ENCODE results near the gene EMSY. TPM values are rescaled to one million over a fixed set of nuclear protein-coding genes. Genes with fewer than 3 reads are reported as not detected.

EMSY gene
- total RNA-seq, 1 donor from 2014 or later: 18.7 TPM

DNA sequence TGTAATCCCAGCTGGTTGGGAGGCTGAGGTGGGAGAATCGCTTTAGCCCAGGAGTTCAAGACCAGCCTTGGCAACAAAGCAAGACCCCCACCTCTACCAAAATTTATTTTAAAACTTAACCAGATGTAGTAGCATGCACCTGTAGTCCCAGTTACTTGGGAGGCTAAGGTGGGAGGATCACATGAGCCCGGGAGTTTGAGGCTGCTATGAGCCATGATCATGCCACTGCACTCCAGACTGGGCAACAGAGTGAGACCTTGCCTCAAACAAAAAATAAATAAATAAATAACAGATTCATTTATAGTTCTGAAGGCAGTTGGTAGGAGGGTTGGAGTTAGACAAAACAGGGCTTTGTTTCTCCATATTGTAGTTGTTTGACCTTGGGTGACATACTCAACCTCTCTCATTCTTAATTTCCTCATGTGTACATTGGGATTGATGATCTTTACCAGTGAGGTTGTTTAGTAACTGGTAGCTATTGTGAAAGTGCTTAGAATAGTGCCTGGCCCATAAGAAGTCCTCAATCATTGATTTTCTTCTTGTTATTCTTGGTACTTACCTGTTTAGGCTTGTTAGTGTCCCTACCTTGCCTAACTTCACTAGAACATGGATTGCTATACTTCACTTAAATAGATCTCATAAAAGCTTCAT lies 79.1 kb downstream of the EMSY start:
- no peak for TF ChIP-seq CTCF (IDR thresholded peaks at IDR 0.05; ENCODE audit: borderline replicate concordance)
- intact Hi-C loops (cut with micrococcal nuclease): no loop called here
- peaks cover 59% of the 10 kb centered on the region for H3K36me3 ChIP-seq
- no peaks in the 10 kb centered on the region for H3K9me3 ChIP-seq (replicated peaks)
- H3K4me3 ChIP-seq: no peak overlapping the region
- H3K27ac ChIP-seq (replicated peaks): no peak overlapping the region
- H3K27me3 ChIP-seq (ENCODE audit: low read depth): no peaks in the 10 kb centered on the region
- H3K4me1 ChIP-seq: peaks cover 10% of the 10 kb centered on the region
- DNase-seq: no peak

DNA sequence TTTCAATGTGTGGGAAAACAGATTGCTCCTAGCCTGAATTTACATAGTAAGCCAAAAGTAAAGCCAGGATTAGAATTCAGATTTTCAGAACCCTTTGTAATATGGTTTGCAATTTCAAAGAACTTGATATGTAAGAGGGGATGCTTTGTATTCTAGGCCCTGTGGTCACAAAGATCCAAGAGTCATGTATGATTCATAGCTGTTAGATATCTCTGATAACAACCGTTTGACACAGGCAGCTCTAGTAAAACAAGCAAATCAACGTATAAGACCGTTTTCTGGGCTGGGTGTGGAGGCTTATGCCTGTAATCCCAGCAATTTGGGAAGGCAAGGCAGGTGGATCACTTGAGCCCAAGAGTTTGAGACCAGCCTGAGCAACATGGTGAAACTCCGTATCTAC lies 79.6 kb downstream of the EMSY start:
- H3K36me3 ChIP-seq: peaks cover 59% of the 10 kb centered on the region
- no peak for DNase-seq
- intact Hi-C loops (cut with micrococcal nuclease): no loop called here

GRCh38 chr11:76524919-76525318 lies 80.1 kb downstream of the EMSY start:
- no peak for TF ChIP-seq CTCF (IDR thresholded peaks at IDR 0.05; ENCODE audit: borderline replicate concordance)
- Histone ChIP-seq H3K27ac (replicated peaks) (no peak overlapping the region), H3K36me3 (peaks cover 59% of the 10 kb centered on the region), H3K4me1 (peaks cover 10% of the 10 kb centered on the region), H3K27me3 (ENCODE audit: low read depth) (no peaks in the 10 kb centered on the region), H3K4me3 (no peak overlapping the region), H3K9me3 (replicated peaks) (no peaks in the 10 kb centered on the region)
- no peak for DNase-seq
- intact Hi-C loops (cut with micrococcal nuclease): no loop called here

More for the DNA sequence above, 79.6 kb downstream of the EMSY start:
- peaks cover 10% of the 10 kb centered on the region for H3K4me1 ChIP-seq
- H3K4me3 ChIP-seq: no peak overlapping the region
- H3K27me3 ChIP-seq (ENCODE audit: low read depth): no peaks in the 10 kb centered on the region
- H3K9me3 ChIP-seq (replicated peaks): no peaks in the 10 kb centered on the region
- no peak overlapping the region for H3K27ac ChIP-seq (replicated peaks)
- no peak for TF ChIP-seq CTCF (IDR thresholded peaks at IDR 0.05; ENCODE audit: borderline replicate concordance)

DNA sequence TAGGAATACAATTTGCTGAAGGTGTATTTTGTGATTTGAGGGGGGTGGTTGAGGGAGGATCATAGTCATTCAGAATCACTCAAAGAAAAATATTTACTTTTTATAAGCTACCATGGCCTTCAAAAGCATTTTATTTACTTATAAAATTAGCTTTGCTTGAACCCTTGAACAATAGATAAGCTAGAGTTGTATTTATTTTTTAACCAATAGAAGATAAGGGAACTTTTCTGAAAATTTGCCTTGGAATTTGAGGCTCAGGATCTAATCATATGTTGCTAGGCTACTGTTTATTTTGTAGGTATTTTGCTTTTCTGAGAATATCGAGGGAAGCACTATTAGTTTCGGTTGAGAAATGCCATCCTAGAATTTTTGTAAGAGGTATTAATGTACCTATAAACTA lies 82.1 kb downstream of the EMSY start:
- DNase-seq: no peak
- intact Hi-C loops (cut with micrococcal nuclease): no loop called here
- Histone ChIP-seq H3K27ac (replicated peaks) (no peak overlapping the region), H3K4me3 (no peak overlapping the region), H3K36me3 (peaks cover 71% of the 10 kb centered on the region), H3K9me3 (replicated peaks) (no peaks in the 10 kb centered on the region), H3K27me3 (ENCODE audit: low read depth) (no peaks in the 10 kb centered on the region), H3K4me1 (peaks cover 10% of the 10 kb centered on the region)
- TF ChIP-seq CTCF (IDR thresholded peaks at IDR 0.05; ENCODE audit: borderline replicate concordance): no peak

DNA sequence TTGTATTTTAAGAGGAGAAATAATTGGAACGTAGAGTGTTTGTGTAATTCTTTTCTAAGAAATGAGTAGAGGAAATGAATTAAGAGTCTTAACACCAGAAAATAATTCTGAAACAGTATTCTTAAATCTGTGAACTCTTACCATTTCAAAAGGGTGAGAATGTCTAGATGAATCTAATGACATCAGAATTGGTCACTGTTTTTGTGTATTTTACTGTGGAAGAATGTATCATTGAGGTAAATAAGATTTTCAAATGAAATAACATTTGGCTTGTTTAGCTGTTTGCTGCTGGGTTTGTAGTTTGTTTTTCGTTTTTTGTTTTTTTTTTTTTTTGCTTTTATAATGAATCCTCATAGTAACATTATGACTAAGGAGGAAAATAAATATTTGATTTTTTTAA lies 97.6 kb downstream of the EMSY start:
- no peak for DNase-seq
- no peak overlapping the region for H3K27ac ChIP-seq (replicated peaks)
- TF ChIP-seq CTCF (IDR thresholded peaks at IDR 0.05; ENCODE audit: borderline replicate concordance): no peak
- intact Hi-C loops (cut with micrococcal nuclease): no loop called here
- H3K4me3 ChIP-seq: no peak overlapping the region
- H3K9me3 ChIP-seq (replicated peaks): no peaks in the 10 kb centered on the region
- peaks cover 86% of the 10 kb centered on the region for H3K36me3 ChIP-seq
- H3K4me1 ChIP-seq: peaks cover 6% of the 10 kb centered on the region
- no peaks in the 10 kb centered on the region for H3K27me3 ChIP-seq (ENCODE audit: low read depth)
